AG04450 (cell line): ENCODE measurements around the gene CRYGB. TPM values are rescaled to one million over a fixed set of nuclear protein-coding genes. Genes with fewer than 3 reads are reported as not detected.

Experiments used
- CTCF ChIA-PET: fragments of 300-600, 350-600 bp; formaldehyde crosslinking; extraction: SDS; loops from one replicate; lab custom pipeline; 2022; ENCODE audit warnings: antibody characterized with exemption, inconsistent platforms; lab: Charles Lee
- POLR2A ChIA-PET: fragments of 350-600 bp; formaldehyde crosslinking; extraction: SDS; loops from one replicate; lab custom pipeline; 2021; ENCODE audit warnings: antibody characterized with exemption, inconsistent platforms; lab: Yijun Ruan, JAX
- DNase-seq: peaks from one replicate; pipeline ENCODE4 v3.0.0-alpha.2; 2011; ENCODE audit warnings: low read depth, low spot score
- H3K27ac ChIP-seq: one replicate; pipeline ENCODE4 v1.5.1; 2012; ENCODE audit warnings: low read depth, low read length, control low read depth
- H3K27me3 ChIP-seq: one replicate; pipeline ENCODE4 v1.6.0; 2012; ENCODE audit warnings: low read length; ENCODE audit not compliant: control insufficient read depth, insufficient read depth
- H3K4me3 ChIP-seq: 2 replicates; pipeline ENCODE4 v1.5.1; 2011; ENCODE audit warnings: mild to moderate bottlenecking, low read depth, low read length, control low read depth
- H3K9me3 ChIP-seq: 2 replicates; pipeline ENCODE4 v1.5.1; 2012; ENCODE audit warnings: low read length; ENCODE audit not compliant: control insufficient read depth, insufficient read depth
- polyA plus RNA-seq: library from polyadenylated mRNA; depleted of rRNA; stranded (reverse); fragments of >200 nt; gene quantifications from 2 replicates; pipeline ENCODE4 v1.2.3, GENCODE V29; 2011
- TF ChIP-seq, protein P1 (sequence below): IDR thresholded peaks from 2 replicates; pipeline ENCODE4 v1.5.1; 2011; ENCODE audit warnings: low read depth, low read length, control low read depth, inconsistent platforms

CRYGB gene
- polyA plus RNA-seq, 1 experiment, result not detected

DNA sequence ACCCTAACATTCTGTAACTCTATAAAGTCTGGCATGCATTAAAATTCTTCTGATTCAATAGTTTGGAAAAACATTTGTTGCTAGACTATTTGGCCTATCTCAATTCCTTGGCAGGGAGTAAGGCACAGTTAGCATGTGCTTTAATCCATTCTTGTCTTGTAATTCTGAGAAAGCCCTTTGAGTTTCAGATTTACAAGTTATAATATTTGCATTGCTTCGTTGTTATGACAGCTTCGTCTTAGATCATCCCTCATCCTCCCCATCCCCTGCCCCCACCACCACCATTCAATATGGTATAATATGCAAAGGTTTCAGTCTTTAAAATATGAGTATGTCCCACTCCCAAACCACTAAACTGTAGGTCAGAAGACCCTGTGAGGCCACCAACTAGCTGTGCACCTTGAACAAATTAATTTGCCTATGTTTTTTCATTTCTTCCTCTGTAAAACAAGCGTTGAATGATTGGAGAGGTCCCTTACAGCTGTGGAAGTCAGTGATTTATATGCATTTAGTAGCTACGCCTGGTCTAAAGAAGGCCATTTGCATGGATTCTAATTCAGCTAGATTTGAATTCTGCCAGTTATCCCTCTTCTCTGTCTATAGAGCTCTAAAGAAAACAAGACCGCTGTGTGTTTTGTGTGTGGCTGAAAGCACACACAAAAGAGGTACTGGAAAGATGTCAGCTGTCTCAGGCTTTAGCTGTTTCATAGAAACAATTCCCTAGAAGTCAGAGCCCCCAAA, 43.3 kb upstream of the CRYGB start:
- TF ChIP-seq, protein P1, sequence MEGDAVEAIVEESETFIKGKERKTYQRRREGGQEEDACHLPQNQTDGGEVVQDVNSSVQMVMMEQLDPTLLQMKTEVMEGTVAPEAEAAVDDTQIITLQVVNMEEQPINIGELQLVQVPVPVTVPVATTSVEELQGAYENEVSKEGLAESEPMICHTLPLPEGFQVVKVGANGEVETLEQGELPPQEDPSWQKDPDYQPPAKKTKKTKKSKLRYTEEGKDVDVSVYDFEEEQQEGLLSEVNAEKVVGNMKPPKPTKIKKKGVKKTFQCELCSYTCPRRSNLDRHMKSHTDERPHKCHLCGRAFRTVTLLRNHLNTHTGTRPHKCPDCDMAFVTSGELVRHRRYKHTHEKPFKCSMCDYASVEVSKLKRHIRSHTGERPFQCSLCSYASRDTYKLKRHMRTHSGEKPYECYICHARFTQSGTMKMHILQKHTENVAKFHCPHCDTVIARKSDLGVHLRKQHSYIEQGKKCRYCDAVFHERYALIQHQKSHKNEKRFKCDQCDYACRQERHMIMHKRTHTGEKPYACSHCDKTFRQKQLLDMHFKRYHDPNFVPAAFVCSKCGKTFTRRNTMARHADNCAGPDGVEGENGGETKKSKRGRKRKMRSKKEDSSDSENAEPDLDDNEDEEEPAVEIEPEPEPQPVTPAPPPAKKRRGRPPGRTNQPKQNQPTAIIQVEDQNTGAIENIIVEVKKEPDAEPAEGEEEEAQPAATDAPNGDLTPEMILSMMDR, result no peak
- no peaks in the 10 kb centered on the region for H3K9me3 ChIP-seq
- H3K27ac ChIP-seq, result no peak overlapping the region
- H3K27me3 ChIP-seq, result peaks cover 9% of the 10 kb centered on the region
- H3K4me3 ChIP-seq, result no peak overlapping the region
- POLR2A ChIA-PET, result no interaction called here
- CTCF ChIA-PET, result interaction anchor here (6.3 kb wide), 1 partner anchor 14 kb away, joined by 46 read pairs; no protein-coding TSS in a partner anchor
- DNase-seq, result no peak

DNA sequence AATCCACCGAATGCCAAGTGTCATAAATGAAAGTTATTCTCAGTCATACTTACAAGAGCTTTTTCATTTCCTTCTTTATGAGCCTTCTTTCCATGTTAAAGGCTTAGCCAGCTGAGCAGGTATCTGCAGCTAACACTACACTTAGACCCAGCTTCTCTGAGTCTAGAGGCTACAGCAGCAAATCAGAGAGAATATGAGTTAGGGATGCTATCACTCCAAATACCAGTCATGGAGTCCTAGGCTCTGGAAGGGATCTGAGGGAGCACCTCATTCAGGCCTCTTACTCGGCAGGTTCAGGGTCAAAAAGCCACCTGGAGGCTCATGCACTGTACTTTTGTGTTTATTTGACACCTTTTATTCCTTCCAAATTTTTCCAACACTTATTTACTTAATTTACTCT, 40.9 kb upstream of the CRYGB start:
- H3K27me3 ChIP-seq, result peaks cover 12% of the 10 kb centered on the region
- POLR2A ChIA-PET, result no interaction called here
- no peak overlapping the region for H3K27ac ChIP-seq
- TF ChIP-seq, protein P1, result no peak
- H3K4me3 ChIP-seq, result no peak overlapping the region
- CTCF ChIA-PET, result interaction anchor here (0.9 to 2.2 kb wide), 2 partner anchors 11 to 67 kb away, joined by 3 to 19 read pairs; no protein-coding TSS in a partner anchor
- no peaks in the 10 kb centered on the region for H3K9me3 ChIP-seq
- no peak for DNase-seq

DNA sequence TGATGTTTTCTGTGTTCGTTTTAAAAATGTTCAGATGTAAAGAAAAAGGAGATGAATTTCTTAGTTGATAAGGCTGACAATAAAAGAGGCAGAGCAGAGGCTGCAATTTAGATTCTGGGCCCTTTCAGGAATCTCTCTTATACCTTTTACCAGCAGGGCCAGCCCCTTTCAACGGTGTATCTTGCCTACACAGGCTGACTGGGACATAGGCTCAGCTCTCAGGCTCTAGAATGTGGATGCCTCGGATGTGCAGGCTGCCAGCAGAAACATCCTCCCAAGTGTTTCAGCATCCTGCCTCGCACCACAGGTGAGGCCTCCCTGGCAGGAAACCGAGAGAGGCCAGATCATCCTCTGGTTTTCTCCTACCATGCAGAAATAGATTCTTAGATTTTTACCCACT, 40.5 kb upstream of the CRYGB start:
- Histone ChIP-seq H3K4me3 (no peak overlapping the region), H3K9me3 (no peaks in the 10 kb centered on the region), H3K27ac (no peak overlapping the region), H3K27me3 (peaks cover 12% of the 10 kb centered on the region)
- CTCF ChIA-PET, result interaction anchor here (0.9 to 2.2 kb wide), 2 partner anchors 11 to 67 kb away, joined by 3 to 19 read pairs; no protein-coding TSS in a partner anchor
- TF ChIP-seq, protein P1, result no peak
- POLR2A ChIA-PET, result no interaction called here
- DNase-seq, result no peak

DNA sequence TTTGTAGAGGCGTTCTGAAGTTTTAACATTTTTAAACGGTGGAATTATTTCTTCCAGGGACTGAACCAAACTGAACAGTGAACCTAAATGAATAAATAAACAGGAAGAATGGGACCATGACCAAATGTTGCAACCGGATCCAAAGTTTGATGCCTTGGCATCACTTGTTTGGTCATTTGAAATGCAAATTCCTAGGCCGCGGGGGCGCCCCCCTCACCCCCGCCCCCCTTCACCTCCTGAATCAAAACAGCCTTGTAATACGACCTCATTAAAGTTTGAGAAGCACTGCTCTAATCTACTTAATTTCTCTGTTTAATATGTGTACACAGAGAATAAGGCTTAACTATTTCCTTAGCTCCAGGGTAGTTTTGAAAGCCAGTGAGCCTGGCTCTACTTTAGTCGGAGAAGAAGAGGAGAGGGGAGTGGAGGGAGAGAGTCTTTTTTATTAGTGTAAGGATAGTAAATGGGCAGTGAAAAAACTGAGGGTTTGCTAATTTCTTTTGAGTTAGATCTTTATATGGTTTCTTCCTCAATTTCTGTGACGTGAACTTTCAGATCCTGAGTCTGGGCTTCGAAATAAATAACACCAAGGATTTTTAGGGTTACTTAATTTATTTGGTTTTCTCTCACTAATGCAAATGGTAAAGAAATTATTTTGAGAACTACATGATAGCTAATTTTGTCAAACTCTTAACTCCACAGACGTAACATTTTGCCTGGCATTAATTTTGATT, 38.2 kb upstream of the CRYGB start:
- Histone ChIP-seq H3K27ac (no peak overlapping the region), H3K27me3 (peaks cover 12% of the 10 kb centered on the region), H3K9me3 (no peaks in the 10 kb centered on the region), H3K4me3 (no peak overlapping the region)
- no peak for DNase-seq
- CTCF ChIA-PET, result interaction anchor here (1.2 kb wide), 1 partner anchor 9 kb away, joined by 5 read pairs; no protein-coding TSS in a partner anchor
- TF ChIP-seq, protein P1, result no peak
- POLR2A ChIA-PET, result no interaction called here
